Ishikawa (cell line): ENCODE measurements around the gene PCID2.

Experiments
- CEBPB ChIP-seq: IDR thresholded peaks from 2 replicates; pipeline ENCODE4 v1.6.1; 2012
- CREB1 ChIP-seq: IDR thresholded peaks from 2 replicates; pipeline ENCODE4 v1.6.1; 2012; ENCODE audit warnings: low read depth
- EGR1 ChIP-seq: IDR thresholded peaks from 2 replicates; pipeline ENCODE4 v1.6.1; 2012
- FOXM1 ChIP-seq: IDR thresholded peaks from 2 replicates; pipeline ENCODE4 v1.6.1; 2012; ENCODE audit warnings: low read depth, borderline replicate concordance
- NFIC ChIP-seq: IDR thresholded peaks from 2 replicates; pipeline ENCODE4 v1.6.1; 2012
- RAD21 ChIP-seq: IDR thresholded peaks from 2 replicates; pipeline ENCODE4 v1.6.1; 2012; ENCODE audit warnings: low read depth
- TCF12 ChIP-seq: IDR thresholded peaks from 2 replicates; pipeline ENCODE4 v1.6.1; 2012; ENCODE audit warnings: low read depth
- TEAD4 ChIP-seq: IDR thresholded peaks from 2 replicates; pipeline ENCODE4 v1.6.1; 2012
- YY1 ChIP-seq: IDR thresholded peaks from 2 replicates; pipeline ENCODE4 v1.6.1; 2012; ENCODE audit warnings: low read depth
- ZBTB7A ChIP-seq: IDR thresholded peaks from 2 replicates; pipeline ENCODE4 v1.6.1; 2012; ENCODE audit warnings: low read depth
- TF ChIP-seq, protein P1 (sequence below): IDR thresholded peaks from 2 replicates; pipeline ENCODE4 v1.6.1; 2012
- TF ChIP-seq, protein P2 (sequence below): IDR thresholded peaks from 2 replicates; pipeline ENCODE4 v1.6.1; 2012
- TF ChIP-seq, protein P3 (sequence below): IDR thresholded peaks from 2 replicates; pipeline ENCODE4 v1.6.1; 2012; ENCODE audit warnings: low read depth, mild to moderate bottlenecking

Gene PCID2

DNA sequence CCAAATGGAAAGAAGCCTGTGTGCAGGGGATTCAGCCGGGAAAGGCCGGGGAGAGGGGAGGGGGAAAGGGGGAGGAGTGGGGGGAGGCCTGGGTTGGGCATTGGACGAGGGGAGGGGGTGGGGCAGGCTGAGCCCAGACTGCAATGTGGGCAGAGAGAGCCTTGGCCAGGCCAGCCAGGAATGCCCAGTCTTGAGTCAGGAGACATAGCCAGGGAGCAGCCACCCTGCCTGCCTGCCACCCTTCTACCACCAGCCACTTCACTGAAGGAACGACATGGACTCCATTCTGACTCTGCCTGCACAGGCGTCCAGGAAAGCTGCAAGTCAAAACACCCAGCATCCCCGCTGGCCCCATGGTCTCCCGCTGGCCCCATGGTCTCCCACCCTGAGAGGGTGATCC lies 49.5 kb downstream of the PCID2 start:
- TF ChIP-seq YY1: no peak
- TF ChIP-seq NFIC: no peak
- TF ChIP-seq, protein P1, sequence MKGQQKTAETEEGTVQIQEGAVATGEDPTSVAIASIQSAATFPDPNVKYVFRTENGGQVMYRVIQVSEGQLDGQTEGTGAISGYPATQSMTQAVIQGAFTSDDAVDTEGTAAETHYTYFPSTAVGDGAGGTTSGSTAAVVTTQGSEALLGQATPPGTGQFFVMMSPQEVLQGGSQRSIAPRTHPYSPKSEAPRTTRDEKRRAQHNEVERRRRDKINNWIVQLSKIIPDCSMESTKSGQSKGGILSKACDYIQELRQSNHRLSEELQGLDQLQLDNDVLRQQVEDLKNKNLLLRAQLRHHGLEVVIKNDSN: no peak
- TF ChIP-seq, protein P2, sequence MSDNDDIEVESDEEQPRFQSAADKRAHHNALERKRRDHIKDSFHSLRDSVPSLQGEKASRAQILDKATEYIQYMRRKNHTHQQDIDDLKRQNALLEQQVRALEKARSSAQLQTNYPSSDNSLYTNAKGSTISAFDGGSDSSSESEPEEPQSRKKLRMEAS: no peak
- no peak for TF ChIP-seq EGR1
- TF ChIP-seq CREB1: no peak
- TF ChIP-seq CEBPB: no peak
- TF ChIP-seq ZBTB7A: no peak
- TF ChIP-seq, protein P3, sequence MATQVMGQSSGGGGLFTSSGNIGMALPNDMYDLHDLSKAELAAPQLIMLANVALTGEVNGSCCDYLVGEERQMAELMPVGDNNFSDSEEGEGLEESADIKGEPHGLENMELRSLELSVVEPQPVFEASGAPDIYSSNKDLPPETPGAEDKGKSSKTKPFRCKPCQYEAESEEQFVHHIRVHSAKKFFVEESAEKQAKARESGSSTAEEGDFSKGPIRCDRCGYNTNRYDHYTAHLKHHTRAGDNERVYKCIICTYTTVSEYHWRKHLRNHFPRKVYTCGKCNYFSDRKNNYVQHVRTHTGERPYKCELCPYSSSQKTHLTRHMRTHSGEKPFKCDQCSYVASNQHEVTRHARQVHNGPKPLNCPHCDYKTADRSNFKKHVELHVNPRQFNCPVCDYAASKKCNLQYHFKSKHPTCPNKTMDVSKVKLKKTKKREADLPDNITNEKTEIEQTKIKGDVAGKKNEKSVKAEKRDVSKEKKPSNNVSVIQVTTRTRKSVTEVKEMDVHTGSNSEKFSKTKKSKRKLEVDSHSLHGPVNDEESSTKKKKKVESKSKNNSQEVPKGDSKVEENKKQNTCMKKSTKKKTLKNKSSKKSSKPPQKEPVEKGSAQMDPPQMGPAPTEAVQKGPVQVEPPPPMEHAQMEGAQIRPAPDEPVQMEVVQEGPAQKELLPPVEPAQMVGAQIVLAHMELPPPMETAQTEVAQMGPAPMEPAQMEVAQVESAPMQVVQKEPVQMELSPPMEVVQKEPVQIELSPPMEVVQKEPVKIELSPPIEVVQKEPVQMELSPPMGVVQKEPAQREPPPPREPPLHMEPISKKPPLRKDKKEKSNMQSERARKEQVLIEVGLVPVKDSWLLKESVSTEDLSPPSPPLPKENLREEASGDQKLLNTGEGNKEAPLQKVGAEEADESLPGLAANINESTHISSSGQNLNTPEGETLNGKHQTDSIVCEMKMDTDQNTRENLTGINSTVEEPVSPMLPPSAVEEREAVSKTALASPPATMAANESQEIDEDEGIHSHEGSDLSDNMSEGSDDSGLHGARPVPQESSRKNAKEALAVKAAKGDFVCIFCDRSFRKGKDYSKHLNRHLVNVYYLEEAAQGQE: no peak
- TF ChIP-seq RAD21: no peak
- no peak for TF ChIP-seq TEAD4
- TF ChIP-seq TCF12: no peak
- TF ChIP-seq FOXM1: no peak

GRCh38 chr13:113157929-113158747 lies 50.3 kb downstream of the PCID2 start, which contains the start of gene PROZ:
PROZ (plus strand) TSS chr13:113158648; CDS start chr13:113158661, 13 bp downstream.
- TF ChIP-seq ZBTB7A (no peak), NFIC (peak; percentile 63)

DNA sequence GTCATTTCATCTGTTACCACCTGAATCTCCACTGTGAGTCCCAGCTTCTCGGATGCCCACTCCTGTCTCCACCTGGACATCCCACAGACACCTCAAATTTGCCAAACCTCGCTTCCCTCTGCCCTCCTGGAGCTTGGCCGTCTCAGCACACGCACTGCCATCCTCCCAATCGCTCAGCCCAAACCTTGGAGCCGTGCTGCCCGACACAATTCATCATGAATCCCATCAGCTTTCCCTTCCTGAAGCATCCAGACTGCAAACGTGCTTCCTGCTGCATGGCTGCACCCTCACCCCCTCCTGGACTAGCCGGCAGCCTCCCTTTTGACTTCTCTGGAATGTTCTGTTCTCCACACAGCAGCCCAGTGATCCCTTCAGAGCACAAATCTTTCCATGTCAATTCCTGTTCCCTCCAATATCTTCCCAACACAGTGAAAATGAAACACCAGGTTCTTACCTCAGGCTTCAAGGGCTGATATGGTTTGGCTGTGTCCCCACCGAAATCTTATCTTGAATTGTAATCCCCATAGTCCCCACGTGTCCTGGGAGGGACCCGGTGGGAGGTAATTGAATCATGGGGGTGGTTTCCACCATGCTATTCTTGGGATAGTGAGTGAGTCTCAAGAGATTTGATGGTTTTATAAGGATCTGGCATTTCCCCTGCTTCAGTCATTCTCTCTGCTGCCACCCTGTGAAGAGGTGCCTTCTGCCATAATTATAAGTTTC lies 51.1 kb downstream of the PCID2 start:
- TF ChIP-seq YY1: no peak
- TF ChIP-seq, protein P3: no peak
- TF ChIP-seq TEAD4: no peak
- TF ChIP-seq CEBPB: no peak
- TF ChIP-seq NFIC: no peak
- TF ChIP-seq TCF12: no peak
- TF ChIP-seq RAD21: no peak
- TF ChIP-seq, protein P1: no peak

DNA sequence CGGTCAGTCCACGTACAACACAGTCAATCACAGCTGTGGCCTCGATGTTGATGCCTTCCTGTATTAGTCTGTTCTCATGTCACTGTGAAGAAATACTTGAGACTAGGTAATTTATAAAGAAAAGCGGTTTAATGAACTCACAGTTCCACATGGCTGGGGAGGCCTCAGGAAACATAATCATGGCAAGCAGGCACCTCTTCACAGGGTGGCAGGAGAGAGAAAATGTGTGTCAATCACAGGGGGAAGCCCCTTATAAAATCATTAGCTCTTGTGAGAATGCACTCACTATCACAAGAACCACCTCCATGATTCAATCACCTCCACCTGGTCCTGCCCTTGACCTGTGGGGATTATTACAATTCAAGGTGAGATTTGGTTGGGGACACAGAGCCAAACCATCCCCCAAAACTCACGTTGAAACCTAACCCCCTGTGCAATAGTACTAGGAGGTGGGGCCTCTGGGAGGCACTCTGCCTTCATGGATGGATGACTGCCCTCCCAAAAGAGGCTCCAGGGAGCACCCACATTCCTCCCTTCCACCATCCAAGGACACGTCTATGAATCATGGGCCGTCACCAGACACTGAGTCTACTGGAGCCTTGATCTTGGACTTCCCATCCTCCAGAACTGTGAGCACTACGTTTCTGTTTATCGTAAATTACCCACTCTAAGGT lies 52.4 kb downstream of the PCID2 start:
- TF ChIP-seq, protein P3: no peak
- TF ChIP-seq CEBPB (no peak), FOXM1 (no peak), TEAD4 (no peak), ZBTB7A (no peak), NFIC (no peak)
